ENCODE results near the gene NKX1-1. TPM values are rescaled to one million over a fixed set of nuclear protein-coding genes. Genes with fewer than 3 reads are reported as not detected.

Gene NKX1-1
- total and polyA plus RNA-seq, 2 of the 8 experiments (the other 6 are each of a cell fraction or from before 2014, with no cell fraction given), result not detected

GRCh38 chr4:1400191-1400805 lies 5.9 kb downstream of the NKX1-1 start (continued):
- TF ChIP-seq GTF2F1 (IDR thresholded peaks at IDR 0.05; ENCODE audit: borderline replicate concordance, low read depth, low read length), result no peak
- no peak for TF ChIP-seq RFX5 (IDR thresholded peaks at IDR 0.05; ENCODE audit: borderline replicate concordance, low read depth, low read length)
- no peak for TF ChIP-seq YY1 (IDR thresholded peaks at IDR 0.05; ENCODE audit: low read depth, low read length)
- TF ChIP-seq CHD2 (IDR thresholded peaks at IDR 0.05; ENCODE audit: low read length), result no peak

Data from H1 (cell line).